Measurements from ENCODE around the gene PTPN6.
A peak's percentile ranks its signal among the peaks of the same experiment; 100 is the strongest.

The PTPN6 gene

DNA sequence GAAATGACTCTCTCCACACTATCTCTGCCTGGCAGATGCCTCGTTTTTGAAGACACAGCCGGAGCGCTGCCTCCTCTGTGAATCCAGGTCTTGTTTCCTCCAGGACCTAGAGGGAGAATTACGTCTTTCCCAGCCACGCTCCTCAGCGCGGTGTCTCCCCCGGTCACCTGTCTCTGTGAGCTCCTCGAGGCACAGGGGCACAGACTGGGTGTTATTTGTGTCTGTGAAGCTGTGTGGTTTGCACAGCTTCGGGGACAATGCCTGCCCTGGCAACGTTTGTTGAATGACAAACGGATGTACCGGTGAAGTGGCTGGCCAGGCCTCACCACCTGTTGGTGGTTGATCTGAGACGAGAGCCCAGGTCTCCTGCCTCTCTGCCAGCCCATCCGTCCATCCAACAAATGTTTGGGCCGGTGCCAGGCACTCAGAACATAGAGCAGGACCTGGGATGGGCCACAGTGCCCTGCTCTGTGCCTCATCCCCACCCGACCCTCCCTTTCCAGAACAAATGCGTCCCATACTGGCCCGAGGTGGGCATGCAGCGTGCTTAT, 6.1 kb downstream of the PTPN6 start:
- DNase-seq, result no peak

DNA sequence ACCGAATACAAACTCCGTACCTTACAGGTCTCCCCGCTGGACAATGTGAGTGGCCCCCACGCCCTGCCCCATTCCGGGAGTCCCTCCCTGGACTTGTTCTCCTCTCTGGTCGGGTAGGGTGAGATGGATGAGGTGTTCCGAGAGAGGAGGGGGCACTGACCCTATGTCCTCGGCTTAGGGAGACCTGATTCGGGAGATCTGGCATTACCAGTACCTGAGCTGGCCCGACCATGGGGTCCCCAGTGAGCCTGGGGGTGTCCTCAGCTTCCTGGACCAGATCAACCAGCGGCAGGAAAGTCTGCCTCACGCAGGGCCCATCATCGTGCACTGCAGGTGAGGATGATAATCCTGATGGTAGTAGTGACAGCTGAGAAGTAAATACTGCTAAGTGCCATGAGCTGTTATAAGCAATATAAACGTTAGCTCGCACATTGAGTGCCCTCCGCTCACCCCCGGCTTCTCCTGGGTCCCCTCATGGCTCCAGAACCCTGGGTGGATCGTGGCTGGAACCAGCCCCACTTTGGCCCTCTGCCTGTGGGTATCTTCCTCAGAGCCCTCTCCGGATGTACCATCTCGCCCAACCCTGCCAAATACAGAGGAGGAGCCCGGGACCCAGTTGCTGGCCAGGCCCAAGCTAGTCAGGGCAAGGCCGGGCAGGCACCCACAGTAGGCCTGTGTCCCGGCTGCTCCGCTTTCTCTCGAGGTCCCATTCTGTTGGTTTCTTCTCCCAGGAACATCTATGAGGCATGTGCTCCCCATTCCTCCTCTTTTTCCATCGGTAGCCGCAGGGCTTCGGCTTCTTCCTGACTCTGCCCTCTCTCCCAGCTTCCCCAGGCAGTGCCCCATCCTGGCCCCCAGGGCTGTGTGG, 6.8 kb downstream of the PTPN6 start:
- DNase-seq, result no peak

DNA sequence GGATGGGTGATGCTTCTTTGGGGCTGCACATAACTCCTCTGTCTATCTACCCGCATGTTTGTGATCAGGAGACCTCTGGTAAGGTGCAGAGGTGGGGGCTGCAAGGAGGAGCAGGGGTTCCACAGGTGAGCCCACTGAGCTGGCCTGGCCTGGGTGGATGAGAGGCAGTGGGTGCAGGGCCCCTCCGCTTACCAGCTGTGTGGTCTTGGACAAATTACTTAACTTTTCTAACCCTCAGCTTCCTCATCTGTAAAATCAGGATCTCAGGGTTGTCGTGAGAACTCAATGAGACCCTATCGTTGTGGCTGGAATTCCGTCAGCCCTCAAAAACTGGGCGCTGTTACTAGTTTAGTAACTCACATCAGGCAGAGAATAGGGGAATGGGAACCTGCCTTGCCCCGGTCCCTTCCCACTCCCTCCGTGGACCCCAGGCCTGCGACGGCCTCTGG, 7.5 kb downstream of the PTPN6 start:
- no peak for DNase-seq

DNA sequence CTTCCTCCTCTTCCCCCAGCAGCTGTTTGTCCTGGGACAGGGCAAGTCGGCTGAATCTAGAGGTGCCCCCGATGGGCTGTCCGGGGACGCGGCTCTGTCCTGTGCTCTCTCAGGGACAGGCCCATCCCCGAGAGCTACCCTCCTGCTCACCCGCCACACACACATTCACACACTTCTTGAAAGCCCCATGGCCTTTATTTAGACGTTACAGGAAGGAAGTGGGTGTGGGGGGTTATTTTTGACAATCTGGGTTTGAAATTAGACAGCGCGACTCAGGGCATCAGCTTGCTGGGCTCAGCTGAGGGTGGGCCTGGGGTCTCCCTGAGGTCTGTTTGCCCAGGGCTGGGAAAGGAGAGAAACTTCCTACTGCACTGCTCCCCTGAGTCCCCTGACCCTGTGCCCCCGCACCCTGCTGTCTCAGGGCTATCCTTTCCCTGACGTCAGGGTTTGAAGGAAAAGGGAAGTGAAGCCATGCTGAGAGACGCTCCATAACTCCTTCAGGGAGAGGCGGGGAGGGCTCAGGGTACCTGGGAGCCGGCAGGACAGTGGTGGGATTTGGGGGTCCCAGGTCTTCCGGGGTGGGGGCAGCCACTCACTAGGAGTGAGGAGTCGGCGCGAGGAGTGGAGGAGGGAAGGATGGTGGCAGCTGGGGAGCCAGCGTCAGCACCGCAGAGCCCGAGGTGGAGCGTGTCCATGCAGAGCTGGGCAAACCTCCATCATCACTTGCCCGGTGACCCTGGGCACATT, 8.1 kb downstream of the PTPN6 start:
- peak; percentile 57 for DNase-seq

DNA sequence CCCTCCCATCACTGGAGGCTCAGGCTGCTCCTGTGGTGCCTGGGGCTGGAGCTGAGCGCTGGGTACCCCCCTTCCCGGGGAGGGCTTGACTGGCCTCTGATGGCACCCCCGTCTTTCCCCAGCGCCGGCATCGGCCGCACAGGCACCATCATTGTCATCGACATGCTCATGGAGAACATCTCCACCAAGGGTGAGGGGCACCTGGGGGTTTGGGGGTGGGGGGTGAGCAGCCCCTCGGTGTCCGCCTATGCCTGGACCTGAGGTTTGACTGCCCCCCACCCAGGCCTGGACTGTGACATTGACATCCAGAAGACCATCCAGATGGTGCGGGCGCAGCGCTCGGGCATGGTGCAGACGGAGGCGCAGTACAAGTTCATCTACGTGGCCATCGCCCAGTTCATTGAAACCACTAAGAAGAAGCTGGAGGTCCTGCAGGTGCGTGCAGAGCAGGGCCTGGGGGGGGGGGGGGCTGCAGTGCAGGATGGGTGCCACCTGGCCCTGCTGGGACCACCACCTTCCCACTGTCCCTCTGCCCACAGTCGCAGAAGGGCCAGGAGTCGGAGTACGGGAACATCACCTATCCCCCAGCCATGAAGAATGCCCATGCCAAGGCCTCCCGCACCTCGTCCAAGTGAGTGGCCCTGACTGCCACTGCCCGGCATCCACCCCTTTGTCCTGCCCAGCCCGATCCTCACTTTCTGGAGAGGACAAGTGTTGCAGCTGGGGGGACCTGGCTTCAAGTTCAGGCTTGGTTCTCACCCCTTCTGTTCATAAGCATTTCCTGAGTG, 8.8 kb downstream of the PTPN6 start:
- DNase-seq, result no peak

DNA sequence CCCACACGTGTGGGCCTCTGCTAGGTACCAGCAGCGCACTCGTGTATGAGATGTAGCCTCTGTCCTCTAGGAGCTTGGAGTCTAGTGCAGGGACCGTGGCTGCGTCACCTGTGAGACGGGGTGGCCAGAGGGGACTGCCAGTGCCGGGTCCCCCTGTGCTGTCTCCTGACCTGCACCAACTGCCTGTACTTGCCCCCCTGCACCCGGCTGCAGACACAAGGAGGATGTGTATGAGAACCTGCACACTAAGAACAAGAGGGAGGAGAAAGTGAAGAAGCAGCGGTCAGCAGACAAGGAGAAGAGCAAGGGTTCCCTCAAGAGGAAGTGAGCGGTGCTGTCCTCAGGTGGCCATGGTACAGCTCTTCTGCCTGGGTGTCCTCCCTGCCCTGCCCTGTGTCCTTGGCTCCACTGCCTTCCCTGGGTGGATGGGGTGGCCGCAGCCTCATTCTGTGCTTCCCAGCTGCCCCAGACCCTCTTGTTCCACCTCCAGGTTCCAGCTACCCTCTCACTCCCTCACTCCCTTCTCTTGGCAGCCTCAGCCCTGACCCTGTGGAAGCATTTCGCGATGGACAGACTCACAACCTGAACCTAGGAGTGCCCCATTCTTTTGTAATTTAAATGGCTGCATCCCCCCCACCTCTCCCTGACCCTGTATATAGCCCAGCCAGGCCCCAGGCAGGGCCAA, 9.6 kb downstream of the PTPN6 start:
- no peak for DNase-seq

DNA sequence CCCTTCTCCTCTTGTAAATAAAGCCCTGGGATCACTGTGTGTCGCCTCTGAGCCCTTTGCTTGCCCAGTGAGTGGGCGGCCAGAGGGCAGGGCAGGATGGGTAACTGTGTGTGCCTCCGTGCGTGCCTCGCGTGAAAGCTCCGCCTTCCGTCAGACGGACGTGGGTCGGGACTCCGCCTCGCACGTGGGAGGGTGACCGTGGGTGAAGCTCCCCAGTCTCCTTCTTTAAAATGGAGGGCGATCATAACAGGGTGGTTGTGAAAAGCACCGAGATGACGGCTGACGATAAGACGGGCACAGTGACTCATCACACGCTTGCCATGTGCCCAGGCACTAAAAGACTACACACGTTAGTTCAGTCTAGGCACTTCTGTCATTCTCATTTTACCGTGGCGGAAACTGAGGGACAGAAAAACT, 10.1 kb downstream of the PTPN6 start:
- peak; percentile 94 for DNase-seq

DNA sequence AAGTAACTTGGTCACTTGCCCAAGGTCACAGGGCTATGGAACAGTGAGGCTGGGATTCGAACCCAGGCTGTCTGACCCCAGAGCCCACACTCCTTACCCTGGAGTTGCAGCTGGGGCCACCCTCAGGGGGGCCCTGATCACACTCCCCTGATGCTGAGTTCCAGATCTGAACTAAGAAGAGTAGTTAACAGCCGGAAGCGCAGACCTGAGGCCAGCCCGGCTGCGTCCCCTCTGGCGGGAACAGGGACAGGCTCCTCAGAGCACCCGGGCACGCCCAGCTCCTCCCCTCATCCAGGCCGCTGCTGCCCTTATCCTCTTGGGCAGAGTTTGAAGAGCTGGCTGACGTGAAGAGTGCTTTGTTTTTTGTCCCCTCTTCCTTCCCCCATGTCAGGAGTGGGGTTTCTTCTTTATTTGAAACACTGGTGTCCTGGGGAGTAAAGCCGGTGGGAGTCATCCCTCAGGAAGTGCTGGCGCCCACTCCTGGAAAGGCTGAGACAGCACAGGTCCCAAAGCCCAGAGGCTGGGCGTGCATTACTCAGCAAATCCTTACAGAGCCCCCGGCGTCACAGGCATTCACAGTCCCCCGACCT, 10.6 kb downstream of the PTPN6 start:
- DNase-seq, result peak; percentile 68

DNA sequence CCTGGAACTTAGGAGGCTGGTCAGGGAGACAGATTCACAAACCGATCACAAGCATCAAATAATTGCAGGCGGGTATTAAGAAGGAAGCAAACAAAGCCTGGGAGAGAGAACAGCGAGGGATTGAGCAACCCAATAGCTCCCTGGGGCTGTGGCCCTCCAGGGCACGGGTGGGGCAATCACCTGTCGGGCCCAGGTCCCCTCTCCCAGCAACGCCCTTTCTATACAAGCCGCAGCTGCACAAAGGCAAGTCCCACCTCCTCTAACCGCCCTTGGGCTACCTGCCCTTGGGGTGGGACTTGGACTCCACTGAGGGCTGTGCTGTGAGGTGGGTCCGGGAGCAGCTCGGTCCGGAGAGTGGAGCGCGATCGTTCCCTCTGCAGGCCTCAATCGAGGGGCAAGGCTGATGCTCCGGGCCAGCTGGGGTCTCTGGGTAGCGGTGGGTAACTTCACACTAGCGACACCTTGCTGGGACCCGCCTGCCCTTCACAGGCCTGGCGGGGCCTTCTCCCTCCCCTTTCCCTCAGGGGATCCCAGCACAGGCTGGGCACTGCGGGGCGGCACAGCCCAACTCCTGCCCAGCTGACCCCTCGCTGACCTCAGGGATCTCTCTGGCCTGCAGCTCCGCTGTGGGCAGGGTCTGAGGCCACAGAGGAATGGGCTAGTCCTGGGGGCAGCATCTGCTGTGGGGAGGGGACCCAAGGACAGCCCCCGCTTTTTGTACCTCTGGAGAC, 11.3 kb downstream of the PTPN6 start:
- DNase-seq, result no peak

DNA sequence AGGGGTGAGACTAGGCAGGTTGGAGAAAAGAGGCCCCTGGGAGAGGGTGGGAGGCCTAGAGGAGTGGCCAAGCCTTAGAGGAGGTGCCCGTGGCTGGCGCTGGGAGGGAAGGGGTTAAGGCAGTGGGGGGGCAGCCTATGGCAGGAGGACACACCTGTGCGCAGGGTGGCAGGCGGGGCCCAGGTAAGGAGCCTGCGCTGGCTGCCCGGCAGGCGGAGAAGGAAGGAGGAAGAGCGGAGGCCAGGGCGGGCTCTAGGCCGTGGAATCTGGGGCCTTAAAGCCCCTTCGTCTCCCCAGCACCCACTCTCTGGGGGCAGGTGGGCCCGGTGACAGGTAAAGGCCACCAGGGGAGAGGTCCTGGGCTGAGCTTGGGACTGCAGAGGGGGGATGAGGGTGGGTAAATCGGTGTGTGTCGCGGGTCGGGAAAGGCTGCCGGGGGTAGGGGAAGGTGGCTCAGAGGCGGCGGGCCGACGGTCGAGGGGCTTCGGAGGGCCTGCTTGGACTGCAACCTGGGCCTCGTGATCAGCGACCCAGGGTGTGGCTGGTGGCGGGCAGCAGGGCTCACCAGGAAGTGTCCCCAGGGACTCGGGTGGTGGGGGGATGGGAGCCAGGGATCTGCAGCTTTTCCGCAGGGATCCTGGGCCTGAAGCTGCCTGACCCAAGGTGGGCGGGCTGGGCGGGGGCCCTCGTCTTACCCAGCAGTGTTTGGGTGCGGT, 12.0 kb downstream of the PTPN6 start:
- no peak for DNase-seq

DNA sequence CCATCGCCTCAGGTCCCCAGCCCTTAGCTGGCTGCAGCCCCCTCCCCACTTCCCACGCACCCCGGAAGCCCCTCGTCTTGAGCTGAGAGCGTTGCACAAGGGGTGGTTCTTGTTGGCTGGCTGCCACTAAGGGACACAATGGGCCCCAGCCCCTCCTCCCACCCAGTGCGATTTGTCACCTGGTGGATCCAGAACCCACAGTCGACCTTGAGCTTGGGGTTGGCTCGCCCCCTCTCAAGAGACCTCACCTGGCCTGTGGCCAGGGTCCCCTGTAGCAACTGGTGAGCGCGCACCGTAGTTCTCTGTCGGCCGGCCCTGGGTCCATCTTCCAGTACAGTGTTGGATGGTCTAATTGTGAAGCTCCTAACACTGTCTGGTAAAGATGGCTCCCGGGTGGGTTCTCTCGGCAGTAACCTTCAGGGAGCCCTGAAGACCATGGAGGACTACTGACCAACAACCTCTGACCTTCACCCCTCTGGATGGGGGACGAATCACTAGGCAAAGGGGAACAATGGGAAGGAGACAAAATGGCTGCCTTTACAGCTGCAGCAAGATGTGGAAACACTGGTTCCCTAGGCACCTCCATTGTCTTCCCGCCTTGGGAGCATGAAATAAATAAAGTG, 12.7 kb downstream of the PTPN6 start:
- no peak for DNase-seq

DNA sequence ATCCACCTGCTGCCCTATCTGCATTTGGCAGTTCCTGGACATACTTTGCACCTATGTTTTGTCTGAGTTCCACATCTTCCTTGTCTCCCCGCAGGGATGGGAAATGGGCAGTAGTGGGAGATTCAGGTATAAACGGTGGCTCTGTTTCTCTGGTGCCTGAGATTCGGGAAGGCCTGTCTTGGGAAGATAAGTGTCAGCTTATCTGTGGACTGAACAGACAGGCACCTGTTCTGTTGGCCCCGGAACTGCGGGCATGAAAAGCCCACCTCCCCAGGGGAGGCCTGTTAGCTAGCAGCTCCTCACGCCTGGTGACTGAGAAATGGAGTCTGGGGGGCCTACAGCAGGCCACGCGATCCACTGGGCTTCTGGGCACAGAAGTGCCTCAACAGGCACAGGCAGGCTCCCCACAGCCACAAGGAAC, 13.5 kb downstream of the PTPN6 start:
- no peak for DNase-seq

DNA sequence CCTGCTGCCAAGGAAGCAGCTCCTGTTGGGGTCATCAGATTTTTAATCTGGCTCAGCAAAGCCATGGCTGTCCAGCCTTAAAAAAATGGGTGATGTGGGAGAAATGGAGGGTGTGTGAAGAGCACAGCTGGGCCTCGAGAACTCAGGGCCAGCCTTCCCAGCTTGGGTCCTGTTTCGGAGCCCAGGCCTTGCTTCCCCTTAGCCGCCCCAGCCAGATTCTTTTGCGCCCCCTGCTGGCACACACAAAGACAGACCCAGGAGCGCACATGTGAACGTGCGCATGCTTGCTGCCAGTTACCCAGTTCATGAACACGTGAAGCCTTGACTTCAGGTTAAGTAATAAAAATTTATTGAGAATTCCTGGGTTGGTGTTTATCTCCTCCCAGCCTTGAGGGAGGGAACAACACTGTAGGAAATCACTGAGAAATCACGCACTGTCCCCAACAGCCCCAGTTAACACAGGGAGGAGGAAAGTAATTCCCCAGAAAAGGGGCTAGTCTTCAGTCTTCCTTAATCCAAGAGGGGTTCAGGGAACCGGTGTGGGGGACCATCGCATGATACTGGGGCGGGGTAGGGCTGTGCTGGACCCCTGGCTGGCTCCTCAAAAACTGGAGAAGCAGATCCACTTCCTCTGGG, 14.0 kb downstream of the PTPN6 start:
- peak; percentile 88 for DNase-seq

DNA sequence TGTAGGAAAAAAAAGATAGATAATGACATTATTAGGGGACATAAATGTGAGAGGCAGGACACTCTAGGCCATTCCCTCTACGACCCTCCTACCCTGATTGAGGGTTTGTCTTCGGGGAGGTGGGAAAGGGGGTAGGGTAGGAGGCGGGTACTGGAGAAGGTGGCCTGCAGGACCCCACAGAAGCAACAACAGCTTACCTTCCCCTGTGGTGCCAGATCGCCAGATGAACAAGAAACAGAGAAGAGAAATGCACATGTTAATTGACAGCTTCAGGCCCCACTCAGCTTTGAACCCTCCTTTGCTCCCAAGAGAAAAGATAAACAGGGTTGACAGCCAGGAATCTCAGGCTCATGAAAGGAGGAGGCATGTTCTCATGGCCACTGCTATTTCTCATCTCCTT, 14.6 kb downstream of the PTPN6 start:
- no peak for DNase-seq

DNA sequence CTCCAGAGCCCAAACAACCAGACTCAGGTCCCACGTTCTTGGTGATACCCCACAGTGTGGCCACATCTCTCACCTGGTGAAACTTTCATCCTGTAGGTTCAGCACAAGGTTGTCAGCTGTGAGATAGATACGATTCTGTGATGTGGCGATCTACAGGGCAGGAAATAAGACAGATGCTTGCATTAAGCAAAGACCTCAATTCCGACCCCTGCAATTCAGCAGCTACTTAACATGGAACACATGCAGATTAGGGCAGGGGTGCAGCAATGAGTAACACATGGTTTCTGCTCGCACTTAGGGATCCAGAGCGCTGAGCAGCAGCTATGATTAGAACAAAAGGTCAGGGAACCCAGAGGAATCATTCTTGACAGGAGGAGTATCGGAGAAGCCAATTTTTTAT, 15.2 kb downstream of the PTPN6 start:
- no peak for DNase-seq

DNA sequence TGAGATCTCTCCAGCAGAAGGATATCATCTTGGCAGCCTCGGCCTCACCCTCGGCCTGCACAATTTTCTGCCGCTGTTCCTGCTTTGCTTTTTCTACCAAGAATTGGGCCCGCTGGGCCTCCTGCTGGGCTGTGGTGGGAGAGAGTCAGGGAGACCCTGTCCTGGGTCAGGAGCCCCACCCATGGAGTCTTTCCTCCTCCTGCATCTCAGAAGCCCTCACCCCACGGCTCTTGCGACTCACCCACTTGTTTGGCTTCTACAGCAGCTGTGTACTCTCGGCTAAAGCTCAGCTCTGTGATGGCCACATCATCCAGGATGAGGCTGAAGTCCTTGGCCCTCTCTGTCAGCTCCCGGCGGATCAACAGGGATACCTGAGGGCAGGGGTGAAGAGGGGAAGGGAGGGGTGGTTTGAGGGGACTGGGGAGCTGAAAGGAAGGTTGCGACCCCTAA, 16.5 kb downstream of the PTPN6 start:
- DNase-seq, result no peak

DNA sequence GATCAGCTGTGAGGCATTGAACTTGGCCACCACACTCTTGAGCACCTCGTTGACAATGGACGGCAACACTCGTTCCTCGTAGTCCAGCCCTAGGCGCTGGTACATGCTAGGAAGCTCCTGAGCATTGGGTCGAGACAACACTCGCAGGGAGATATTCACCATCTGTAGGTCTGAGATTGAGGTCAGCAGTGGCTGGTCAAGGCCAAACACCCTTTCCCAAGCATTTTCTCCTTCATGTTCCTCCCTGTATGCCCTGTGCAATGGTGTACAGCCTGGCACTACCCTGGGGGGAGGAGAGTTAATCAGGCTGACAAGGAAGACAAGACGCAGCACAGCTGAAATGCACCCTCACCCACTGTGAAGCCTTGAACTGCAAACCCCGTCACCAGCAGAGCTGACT, 17.3 kb downstream of the PTPN6 start:
- DNase-seq, result no peak

DNA sequence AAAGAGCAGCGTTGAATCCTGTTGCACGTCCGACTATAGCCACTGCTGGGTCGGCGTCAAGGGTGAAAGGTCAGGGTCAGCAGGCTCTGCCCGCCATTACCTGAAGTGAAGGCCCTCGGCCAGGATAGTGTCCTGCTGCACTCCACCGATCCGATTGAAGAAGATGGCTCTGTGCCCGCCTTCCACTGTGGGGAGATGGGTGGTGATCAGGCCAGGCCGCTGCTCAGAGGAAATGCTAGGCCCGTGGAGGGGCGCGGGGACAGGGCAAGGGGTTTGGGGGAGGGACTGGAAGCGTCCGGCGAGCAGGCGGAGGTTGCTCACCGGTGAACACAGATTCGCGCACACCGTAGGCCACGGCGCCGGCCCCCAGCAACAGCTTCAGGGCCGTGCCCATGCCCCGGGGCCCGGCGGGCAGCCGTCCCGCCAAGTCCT, 19.0 kb downstream of the PTPN6 start:
- peak; percentile 20 for DNase-seq

DNA sequence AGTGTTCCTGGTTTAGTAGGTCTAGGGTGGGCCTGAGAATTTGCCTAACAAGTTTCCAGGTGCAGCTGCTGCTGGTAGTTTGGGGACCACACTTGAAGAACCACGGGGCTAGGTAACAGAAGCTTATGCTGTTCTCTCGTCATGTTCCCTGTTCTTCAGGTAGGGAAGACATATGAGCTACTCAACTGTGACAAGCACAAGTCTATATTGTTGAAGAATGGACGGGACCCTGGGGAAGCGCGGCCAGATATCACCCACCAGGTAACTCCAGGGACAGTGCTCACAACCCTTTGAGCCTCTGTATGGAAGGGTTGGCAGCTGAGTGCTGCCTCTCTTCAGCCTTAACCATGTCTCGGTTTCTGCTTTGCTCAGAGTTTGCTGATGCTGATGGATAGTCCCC, 23.0 kb downstream of the PTPN6 start:
- no peak for DNase-seq

All from stimulated activated CD4-positive, alpha-beta T cell treated with anti-CD3 and anti-CD28 coated beads, Interleukin-1b, Interleukin-23, amount 100 ng/mL, for 48 hours (primary cell).